OCI-LY7 (cell line): Measurements from ENCODE around the gene BCDIN3D.

Experiments
- EZH2phosphoT487 ChIP-seq: fragments of 200-600 bp; sonication (generic); IDR thresholded peaks from 2 replicates; pipeline ENCODE4 v1.6.1; 2018; ENCODE audit warnings: low read depth, borderline replicate concordance, mild to moderate bottlenecking, mixed run types, antibody characterized with exemption, low read length, moderate library complexity, mixed read lengths
- TF ChIP-seq, protein P1 (sequence below): fragments of 200-600 bp; sonication (generic); conservative IDR thresholded peaks from 2 replicates; pipeline ENCODE4 v1.5.1; 2014; ENCODE audit warnings: mild to moderate bottlenecking, antibody characterized with exemption, low read length, moderate library complexity, mixed read lengths

DNA sequence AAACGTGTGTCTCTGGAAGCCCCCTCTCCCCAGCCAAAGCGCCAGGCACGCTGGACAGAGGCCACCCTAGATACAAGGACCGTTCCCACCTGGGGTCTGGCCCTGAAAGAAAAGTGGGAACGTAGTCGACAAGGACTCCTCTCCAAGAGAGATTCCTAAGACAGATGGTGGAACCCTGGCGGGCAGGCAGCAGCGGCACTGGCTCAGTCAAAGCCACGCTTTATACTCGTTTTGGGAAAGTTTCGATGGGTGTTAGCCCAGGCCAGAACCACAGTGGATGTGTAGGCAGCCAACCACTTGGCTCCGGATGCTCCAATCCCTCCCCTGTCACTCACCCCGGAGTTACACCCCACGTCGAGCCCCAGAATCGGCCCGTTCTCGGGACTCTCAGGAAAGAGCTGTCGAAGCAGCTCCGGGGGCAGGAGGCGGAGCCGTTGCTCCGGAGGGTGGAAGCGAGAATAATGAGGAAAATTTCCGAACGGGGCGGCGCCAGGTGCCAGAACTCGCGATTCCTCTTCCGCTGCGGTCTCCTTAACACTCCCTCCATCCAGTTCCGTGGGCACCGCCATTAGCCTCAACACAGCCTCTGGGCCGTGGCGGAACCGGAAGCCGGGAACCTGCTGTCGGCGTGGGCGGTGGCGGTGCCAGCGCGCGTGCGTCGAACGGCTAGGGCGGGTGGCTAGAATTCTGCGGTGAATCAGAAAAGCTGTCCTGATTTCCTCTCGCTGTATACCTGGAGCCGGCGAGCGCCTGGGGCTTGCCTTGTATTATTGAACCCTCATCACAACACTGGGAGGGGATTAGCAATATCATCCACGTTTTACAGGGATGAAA is at the start of gene BCDIN3D:
- TF ChIP-seq, protein P1, sequence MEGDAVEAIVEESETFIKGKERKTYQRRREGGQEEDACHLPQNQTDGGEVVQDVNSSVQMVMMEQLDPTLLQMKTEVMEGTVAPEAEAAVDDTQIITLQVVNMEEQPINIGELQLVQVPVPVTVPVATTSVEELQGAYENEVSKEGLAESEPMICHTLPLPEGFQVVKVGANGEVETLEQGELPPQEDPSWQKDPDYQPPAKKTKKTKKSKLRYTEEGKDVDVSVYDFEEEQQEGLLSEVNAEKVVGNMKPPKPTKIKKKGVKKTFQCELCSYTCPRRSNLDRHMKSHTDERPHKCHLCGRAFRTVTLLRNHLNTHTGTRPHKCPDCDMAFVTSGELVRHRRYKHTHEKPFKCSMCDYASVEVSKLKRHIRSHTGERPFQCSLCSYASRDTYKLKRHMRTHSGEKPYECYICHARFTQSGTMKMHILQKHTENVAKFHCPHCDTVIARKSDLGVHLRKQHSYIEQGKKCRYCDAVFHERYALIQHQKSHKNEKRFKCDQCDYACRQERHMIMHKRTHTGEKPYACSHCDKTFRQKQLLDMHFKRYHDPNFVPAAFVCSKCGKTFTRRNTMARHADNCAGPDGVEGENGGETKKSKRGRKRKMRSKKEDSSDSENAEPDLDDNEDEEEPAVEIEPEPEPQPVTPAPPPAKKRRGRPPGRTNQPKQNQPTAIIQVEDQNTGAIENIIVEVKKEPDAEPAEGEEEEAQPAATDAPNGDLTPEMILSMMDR: no peak
- TF ChIP-seq EZH2phosphoT487: no peak
